Naive thymus-derived CD8-positive, alpha-beta T cell (primary cell): Measurements from ENCODE around the gene ADM. TPM values are rescaled to one million over a fixed set of nuclear protein-coding genes. Genes with fewer than 3 reads are reported as not detected.

Experiments
- ATAC-seq, 2 donors: fragments of 150-1000 bp; cut with Tn5 transposase in 1 of 2; sonication (Bioruptor Pico), chemical (Tn5 transposase) in 1 of 2; 1 replicate in 1 of 2; 2 replicates in 1 of 2; pipeline ENCODE4 v1.10.0; 2021; ENCODE audit warnings: mild to moderate bottlenecking in 2 of 2, moderate library complexity in 2 of 2
- POLR2A ChIA-PET: fragments of 350-600 bp; sonication (Branson Sonifier 250); formaldehyde crosslinking; loops from one replicate; lab custom pipeline; 2021; ENCODE audit warnings: antibody characterized with exemption; lab: Charles Lee
- DNase-seq, 10 donors: peaks; one replicate each; pipeline versions ENCODE4 v3.0.0 to v3.0.0-alpha.2; 2020 to 2022
- H3K27ac Mint-ChIP-seq, 10 donors: one replicate each; pipeline ENCODE4 v1.8.0; 2020 to 2022; ENCODE audit warnings: mild to moderate bottlenecking in 10 of 10, mixed read lengths in 10 of 10, moderate library complexity in 4 of 10, inconsistent platforms in 1 of 10
- H3K27me3 Mint-ChIP-seq, 5 donors: one replicate each; pipeline ENCODE4 v1.8.0; 2021 to 2022; ENCODE audit warnings: mixed read lengths in 5 of 5
- H3K36me3 Mint-ChIP-seq, 3 donors: one replicate each; pipeline ENCODE4 v1.8.0; 2020 to 2022; ENCODE audit warnings: mixed read lengths in 3 of 3, mild to moderate bottlenecking in 2 of 3, inconsistent platforms in 1 of 3
- H3K4me1 Mint-ChIP-seq, 4 donors: one replicate each; pipeline ENCODE4 v1.8.0; 2021 to 2022; ENCODE audit warnings: mixed read lengths in 4 of 4
- H3K4me3 Mint-ChIP-seq, 10 donors: one replicate each; pipeline ENCODE4 v1.8.0; 2020 to 2022; ENCODE audit warnings: mild to moderate bottlenecking in 10 of 10, mixed read lengths in 10 of 10, moderate library complexity in 6 of 10, inconsistent platforms in 1 of 10
- H3K9me3 Mint-ChIP-seq, 9 donors: one replicate each; pipeline ENCODE4 v1.8.0; 2020 to 2022; ENCODE audit warnings: mixed read lengths in 9 of 9, mild to moderate bottlenecking in 3 of 9, inconsistent platforms in 1 of 9, moderate library complexity in 1 of 9
- polyA plus RNA-seq, 3 donors: library from polyadenylated mRNA; unstranded; fragments of 300-500 nt; fragmentation: Illumina TruSeq; gene quantifications; one replicate each; pipeline ENCODE4 v1.2.3, GENCODE V29; 2021
- total RNA-seq, 8 experiments: library from RNA in 2 of 8; stranded (reverse) in 2 of 8; gene quantifications; one replicate each; pipeline ENCODE4 v1.2.3 and lab custom pipeline; 2021 to 2026

Gene ADM
- total and polyA plus RNA-seq, 5 experiments from 2014 or later: 0.15 to 0.91 (median 0.77) TPM; not detected in 2

DNA sequence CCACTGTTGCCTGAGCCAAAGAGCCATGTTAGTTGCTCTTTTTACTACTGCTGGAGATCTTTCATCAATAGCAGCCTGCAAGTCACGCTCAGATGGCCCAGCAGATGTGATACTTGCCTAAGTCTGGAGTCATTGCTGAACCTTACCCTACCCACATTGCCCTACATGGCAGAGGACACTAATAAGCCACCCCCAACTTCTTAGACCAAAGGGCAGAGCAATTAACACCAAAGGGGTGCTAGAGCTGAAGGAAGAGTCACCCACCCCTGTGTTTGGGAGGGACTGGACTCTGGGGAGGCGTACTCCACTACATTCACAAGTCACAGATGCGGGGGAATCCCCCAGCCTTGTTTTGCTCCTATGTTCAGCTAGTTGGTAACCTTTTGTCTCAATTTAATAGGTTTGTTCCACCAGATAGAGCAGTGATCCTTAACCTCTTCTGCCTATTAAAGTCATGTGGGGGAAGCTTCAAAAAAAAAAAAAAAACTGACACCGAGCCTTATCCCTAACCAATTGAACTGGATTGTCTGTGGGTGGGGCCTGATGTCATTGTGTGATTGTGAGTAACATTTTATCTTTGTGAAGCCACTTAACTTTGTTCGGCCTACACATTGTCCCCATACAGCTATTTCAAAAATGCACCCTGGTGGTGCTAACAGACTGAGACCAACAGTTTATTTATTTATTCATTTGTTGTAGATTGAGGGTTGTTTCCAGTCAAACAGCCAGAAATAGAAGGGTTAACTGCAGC, 13.1 kb downstream of the ADM start:
- peaks cover 0 to 23% (median 2%) of the 10 kb centered on the region in 4 donors for H3K4me1 Mint-ChIP-seq
- H3K27ac Mint-ChIP-seq: peak overlapping the region in 1 of 10 donors; percentile 21
- no peaks in the 10 kb centered on the region for H3K36me3 Mint-ChIP-seq
- DNase-seq: no peak
- POLR2A ChIA-PET: interaction anchor here (0.7 to 1.0 kb wide), 2 partner anchors 10 to 590 kb away, joined by 3 to 5 read pairs; no protein-coding TSS in a partner anchor
- H3K4me3 Mint-ChIP-seq: no peak overlapping the region
- peak in 1 of 2 donors; percentile 55 for ATAC-seq
- H3K27me3 Mint-ChIP-seq: peaks cover 1 to 20% (median 8%) of the 10 kb centered on the region in 5 donors
- H3K9me3 Mint-ChIP-seq: no peaks in the 10 kb centered on the region

DNA sequence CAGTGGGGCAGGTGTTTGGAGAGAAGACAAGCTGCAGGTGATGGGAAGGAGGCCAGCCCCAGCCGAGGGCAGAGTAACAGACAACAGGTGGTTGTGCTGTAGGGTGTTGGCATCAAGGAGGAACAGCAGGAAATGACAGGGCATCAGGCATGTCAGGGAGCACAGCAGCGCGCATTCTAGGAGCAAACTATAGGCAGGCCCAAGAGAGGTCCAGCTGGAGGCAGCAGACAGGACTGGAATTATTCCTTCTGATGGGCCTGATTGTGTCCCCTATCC, 13.6 kb downstream of the ADM start:
- POLR2A ChIA-PET: interaction anchor here (1.0 kb wide), 1 partner anchor 11 kb away, joined by 3 read pairs; no protein-coding TSS in a partner anchor
- no peaks in the 10 kb centered on the region for H3K36me3 Mint-ChIP-seq
- H3K27ac Mint-ChIP-seq: no peak overlapping the region
- ATAC-seq (no peak), DNase-seq (no peak)
- H3K9me3 Mint-ChIP-seq: no peaks in the 10 kb centered on the region
- H3K4me1 Mint-ChIP-seq: peaks cover 0 to 24% (median 2%) of the 10 kb centered on the region in 4 donors
- H3K27me3 Mint-ChIP-seq: peaks cover 1 to 25% (median 8%) of the 10 kb centered on the region in 5 donors
- peak overlapping the region in 1 of 10 donors; percentile 32 for H3K4me3 Mint-ChIP-seq

DNA sequence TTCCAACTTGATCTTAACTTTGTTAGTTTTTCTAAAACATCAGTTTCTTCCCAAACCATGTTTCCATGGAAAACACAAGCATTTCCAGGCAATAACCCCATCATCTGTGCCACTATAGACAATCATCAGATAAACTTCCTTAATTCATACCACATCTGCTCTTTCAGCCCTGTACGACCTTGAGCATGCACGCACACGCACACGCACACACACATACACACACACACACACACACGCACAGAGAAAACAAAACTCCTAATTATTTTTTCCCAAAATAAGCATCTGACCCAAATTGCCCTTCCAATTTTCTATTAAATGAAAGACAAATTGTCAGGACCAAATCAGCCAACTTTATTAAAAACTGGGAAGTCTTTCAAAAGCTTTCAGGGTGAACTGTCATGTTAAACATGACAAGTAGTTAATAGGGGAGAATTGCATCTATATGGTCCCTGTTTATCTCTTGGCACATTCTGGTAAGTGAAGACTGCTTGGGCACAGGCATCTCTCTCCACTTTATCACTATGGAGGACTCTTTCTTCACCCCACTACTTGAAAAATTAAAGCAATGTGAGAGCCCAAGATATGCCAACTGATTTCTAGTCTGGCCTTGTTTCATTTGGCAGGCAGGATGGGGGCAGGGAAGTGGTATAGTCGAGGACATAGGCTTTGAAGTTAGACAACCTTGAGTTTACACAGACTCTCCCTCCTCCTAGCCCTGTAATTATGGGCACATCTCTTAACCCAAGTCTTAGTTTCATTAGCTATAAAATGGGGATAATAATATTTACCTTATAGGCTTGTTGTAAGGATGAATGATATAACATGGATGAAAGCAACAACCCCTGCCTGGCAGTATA, 15.1 kb downstream of the ADM start:
- Mint-ChIP-seq H3K27me3 (peaks cover 3 to 33% (median 7%) of the 10 kb centered on the region in 5 donors), H3K4me1 (peaks cover 0 to 20% (median 2%) of the 10 kb centered on the region in 4 donors), H3K4me3 (no peak overlapping the region), H3K36me3 (no peaks in the 10 kb centered on the region), H3K27ac (no peak overlapping the region), H3K9me3 (no peaks in the 10 kb centered on the region)
- no peak for ATAC-seq
- no peak for DNase-seq
- POLR2A ChIA-PET: no interaction called here

DNA sequence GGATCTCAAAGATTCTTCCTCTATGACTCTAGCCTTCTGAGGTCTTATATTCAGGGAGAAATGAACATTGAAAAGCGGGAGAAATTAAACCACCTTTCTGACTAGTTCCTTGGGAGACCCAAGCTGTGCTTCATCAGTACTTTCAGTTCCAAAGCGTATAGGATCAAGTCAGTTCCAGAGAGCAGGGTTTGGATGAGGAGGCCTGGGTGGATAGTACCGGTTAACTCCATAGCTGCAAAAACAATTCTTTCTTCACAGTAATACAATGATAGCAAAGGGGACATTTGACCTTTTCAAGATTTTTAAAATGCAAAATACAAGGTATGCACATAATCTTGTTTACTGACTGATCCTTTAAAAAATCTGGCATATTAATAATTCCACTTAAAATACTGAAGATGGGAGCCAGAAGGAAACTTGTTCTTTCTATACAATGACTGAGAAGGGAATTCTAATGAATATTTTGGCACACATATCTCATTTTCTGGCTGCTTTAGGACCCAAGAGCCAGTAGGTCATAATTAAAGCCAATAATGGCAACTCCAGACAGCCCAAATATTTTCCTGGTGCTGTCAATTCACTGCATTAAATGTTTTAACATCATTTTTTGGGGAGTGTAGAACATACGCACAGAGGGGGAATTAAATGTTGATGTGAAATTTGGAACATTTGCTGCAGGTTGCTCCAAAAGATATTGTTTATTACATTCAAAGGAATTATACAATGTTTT, 16.0 kb downstream of the ADM start:
- ATAC-seq (no peak), DNase-seq (no peak)
- Mint-ChIP-seq H3K36me3 (no peaks in the 10 kb centered on the region), H3K4me3 (no peak overlapping the region), H3K27me3 (peaks cover 3 to 33% (median 5%) of the 10 kb centered on the region in 5 donors), H3K4me1 (peaks cover 0 to 20% (median 2%) of the 10 kb centered on the region in 4 donors), H3K27ac (no peak overlapping the region), H3K9me3 (no peaks in the 10 kb centered on the region)
- POLR2A ChIA-PET: interaction anchor here (0.7 kb wide), 1 partner anchor 108 kb away, joined by 3 read pairs; no protein-coding TSS in a partner anchor

DNA sequence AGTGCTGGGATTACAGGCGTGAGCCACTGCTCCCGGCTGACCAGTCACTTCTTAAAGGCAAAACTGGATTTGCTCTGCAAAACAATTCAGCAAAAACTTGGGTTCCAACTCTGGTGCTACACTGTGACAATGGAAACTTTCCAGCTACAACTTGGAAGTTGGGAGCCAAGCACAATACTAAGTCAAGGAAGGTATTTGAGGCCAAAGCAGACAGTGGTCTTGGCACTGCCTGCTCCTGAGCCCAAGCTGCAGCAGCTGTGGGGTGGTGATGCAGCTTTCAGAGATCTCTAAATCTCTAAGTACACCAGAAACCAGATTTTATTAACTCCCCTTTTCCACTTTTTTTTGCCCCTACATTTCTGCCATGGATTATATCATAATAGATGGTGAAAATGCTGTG, 17.5 kb downstream of the ADM start:
- no peaks in the 10 kb centered on the region for H3K9me3 Mint-ChIP-seq
- POLR2A ChIA-PET: no interaction called here
- DNase-seq (no peak), ATAC-seq (no peak)
- H3K27me3 Mint-ChIP-seq: peaks cover 3 to 19% (median 5%) of the 10 kb centered on the region in 5 donors
- peak overlapping the region in 3 of 10 donors; percentile 43 to 68 (median 67) for H3K27ac Mint-ChIP-seq
- H3K4me1 Mint-ChIP-seq: peaks cover 0 to 19% (median 2%) of the 10 kb centered on the region in 4 donors
- H3K4me3 Mint-ChIP-seq: no peak overlapping the region
- H3K36me3 Mint-ChIP-seq: no peaks in the 10 kb centered on the region

DNA sequence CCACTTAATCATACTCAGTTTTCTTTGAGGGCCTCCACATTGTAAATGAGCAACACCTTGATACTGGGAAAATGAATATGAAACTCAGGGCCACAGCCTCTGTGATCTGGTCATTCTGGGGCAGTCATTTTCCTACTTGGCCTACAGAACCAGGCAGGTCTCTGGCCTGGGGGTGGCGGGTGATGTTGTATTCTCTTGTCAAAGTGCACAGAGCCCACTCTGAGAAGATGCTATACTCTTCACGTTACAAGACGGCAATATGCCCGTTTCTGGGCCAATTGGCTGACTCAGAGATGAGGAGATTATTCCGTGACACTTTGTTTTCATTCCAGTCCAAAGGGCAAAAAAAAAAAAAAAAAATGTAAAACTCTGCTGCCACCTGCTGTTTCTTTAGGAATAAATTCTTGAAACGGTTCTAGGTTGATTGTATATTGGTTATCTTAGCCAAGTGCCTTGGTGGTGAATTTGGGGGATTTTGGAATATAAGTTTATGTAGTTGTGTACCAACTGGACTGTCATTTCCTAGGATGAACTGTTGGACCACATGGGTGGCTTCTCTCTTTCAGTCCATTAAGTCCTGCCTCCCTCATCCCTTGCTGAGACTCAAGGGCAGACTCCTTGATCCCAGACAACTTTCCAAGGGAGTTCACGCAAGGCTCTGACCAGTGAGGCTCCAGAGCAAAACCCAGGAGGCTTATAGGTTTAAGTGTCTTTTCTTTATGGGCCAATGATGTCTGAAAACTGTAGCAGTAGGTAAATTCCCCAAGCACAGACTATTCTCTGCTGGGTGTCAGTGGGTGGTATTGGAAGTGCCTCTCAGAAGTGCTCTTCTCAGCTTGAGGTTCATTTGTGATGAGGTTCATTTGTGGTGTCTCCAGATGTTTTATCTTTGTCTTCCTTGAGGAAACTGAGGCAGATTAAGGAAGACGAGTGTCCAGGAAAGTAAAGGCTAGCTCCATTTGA, 18.2 kb downstream of the ADM start:
- peak in 7 of 10 donors; percentile 3 to 66 (median 44) for DNase-seq
- peaks cover 0 to 12% (median 2%) of the 10 kb centered on the region in 4 donors for H3K4me1 Mint-ChIP-seq
- H3K27me3 Mint-ChIP-seq: peaks cover 3 to 16% (median 5%) of the 10 kb centered on the region in 5 donors
- ATAC-seq: peak; percentile 57 to 76
- H3K27ac Mint-ChIP-seq: peak overlapping the region in 4 of 10 donors; percentile 16 to 68 (median 55)
- no peak overlapping the region for H3K4me3 Mint-ChIP-seq
- no peaks in the 10 kb centered on the region for H3K9me3 Mint-ChIP-seq
- H3K36me3 Mint-ChIP-seq: no peaks in the 10 kb centered on the region
- POLR2A ChIA-PET: no interaction called here

DNA sequence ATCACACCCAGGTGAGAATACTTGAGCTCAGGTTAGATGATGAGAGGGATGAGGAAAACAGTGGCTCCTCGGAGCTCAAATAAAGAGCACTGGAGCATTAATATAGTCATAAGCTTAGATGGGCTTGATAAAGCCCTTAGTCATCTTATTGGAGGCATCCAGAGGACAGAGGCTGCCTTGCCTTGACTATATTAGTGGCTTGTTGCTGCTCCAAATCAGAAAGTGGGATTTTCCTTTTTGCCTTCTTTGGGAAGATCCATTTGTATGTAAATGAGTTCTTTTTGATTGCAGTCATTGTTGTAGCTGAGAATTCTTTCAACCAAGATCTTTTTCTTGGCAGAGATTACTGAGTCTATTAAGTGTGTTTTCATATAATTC, 18.9 kb downstream of the ADM start:
- no peaks in the 10 kb centered on the region for H3K36me3 Mint-ChIP-seq
- DNase-seq (no peak), ATAC-seq (no peak)
- peaks cover 3 to 16% (median 5%) of the 10 kb centered on the region in 5 donors for H3K27me3 Mint-ChIP-seq
- POLR2A ChIA-PET: no interaction called here
- H3K9me3 Mint-ChIP-seq: no peaks in the 10 kb centered on the region
- H3K4me1 Mint-ChIP-seq: peaks cover 0 to 6% (median 1%) of the 10 kb centered on the region in 4 donors
- H3K27ac Mint-ChIP-seq: no peak overlapping the region
- H3K4me3 Mint-ChIP-seq: no peak overlapping the region

DNA sequence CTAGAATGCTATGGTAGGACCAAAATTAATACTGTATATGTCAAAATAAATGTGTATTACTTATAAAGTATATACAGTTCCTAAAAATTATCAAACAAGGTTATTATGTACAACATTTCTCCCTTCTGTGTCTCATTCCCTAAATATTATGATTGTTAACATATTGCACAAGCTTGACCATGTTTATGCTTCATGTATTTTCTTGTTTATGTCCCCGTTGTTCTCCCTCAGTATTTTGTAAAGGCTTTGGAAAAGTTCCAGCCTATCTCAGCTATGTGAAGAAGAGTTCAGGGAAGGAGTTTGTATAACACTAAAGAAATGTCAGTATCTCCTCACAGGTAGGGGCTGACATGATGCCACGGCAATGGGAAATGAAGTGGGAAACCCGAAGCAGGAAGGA, 19.6 kb downstream of the ADM start:
- ATAC-seq (no peak), DNase-seq (no peak)
- Mint-ChIP-seq H3K9me3 (no peaks in the 10 kb centered on the region), H3K4me1 (peaks cover 0 to 6% (median 1%) of the 10 kb centered on the region in 4 donors), H3K27ac (no peak overlapping the region), H3K27me3 (peaks cover 3 to 16% (median 5%) of the 10 kb centered on the region in 5 donors), H3K4me3 (no peak overlapping the region), H3K36me3 (no peaks in the 10 kb centered on the region)
- POLR2A ChIA-PET: no interaction called here

DNA sequence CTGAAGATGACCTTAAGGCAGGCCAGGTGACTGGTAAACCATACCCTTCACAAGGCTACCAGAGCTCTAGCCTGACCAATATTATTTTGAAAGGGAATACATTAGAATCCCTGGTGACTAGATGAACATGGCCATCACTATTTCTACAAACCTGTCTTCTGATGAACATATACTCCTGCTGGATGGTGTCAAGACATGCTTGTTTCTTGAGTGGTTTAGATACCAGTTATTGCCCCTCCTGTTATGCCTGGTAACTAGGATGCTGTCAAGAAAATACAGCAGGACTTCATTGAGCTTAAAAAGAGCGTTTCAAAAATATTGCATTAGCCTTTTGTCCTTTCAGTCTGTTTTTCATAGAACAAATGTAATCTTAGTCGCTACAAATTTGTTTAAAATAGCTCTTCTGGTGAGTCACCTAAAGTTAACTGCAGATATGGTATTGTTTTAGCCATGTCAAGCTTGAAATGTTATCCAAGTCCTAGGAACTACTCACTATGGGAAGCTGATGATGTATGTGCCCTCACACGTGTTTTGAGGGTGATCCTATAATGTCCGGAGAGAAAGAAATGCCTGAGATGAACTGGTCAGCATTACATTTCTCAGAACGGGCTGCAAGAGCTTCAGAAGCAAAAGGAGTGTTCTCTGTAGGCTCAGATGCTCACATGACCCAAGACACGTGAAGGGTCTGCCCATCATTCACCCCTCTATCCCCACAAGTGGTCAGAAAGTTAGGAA, 20.6 kb downstream of the ADM start:
- DNase-seq (no peak), ATAC-seq (no peak)
- no peaks in the 10 kb centered on the region for H3K9me3 Mint-ChIP-seq
- POLR2A ChIA-PET: no interaction called here
- H3K27me3 Mint-ChIP-seq: peaks cover 3 to 16% (median 5%) of the 10 kb centered on the region in 5 donors
- H3K27ac Mint-ChIP-seq: peak overlapping the region in 1 of 10 donors; percentile 35
- no peak overlapping the region for H3K4me3 Mint-ChIP-seq
- no peaks in the 10 kb centered on the region for H3K36me3 Mint-ChIP-seq
- H3K4me1 Mint-ChIP-seq: peaks cover 0 to 6% (median 1%) of the 10 kb centered on the region in 4 donors

DNA sequence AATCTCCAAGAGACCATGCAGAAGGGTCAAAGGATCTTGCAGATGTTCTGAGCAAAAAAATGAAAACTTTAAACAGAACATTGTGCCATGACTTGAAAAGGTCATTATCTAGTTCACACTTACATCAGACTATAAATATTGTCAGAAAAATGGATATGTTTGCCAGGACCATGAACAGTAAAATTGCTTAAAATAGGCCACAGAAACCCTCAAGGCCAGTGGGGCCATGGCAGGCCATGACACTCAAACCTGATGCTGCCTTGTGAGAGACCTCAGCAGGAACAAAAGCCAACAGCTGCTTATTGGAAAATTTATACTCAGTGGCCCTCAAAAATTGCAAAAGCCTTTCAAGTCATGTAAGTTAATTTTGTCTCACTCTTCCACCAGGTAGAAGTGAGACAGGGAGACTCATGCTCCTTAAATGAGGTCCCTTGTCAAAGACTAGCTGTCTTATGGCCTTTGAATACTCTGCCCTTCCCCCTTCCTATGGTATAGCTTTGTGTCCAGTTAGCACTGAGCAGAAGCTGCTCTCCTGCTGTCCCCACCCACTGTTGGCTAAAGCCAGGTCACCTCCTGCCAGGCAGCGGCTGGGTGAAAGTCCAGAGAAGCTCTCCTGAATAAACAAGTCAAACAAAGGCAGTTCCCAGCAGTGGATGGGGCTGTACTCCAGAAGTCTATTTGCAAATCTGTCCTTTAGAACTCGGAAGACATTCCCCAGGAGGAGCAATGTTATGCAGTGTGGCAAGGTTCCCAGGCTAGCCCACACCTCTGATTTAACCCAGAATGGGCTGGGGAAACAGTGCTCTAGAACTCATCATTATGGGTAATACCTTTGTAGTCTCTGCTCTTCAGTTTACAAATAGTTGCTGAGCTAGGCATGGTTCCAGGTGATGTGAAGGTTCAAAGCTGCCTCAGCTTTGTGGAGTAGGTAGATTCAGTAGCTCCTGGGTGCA, 21.4 kb downstream of the ADM start:
- peaks cover 3 to 16% (median 5%) of the 10 kb centered on the region in 5 donors for H3K27me3 Mint-ChIP-seq
- H3K27ac Mint-ChIP-seq: no peak overlapping the region
- H3K4me1 Mint-ChIP-seq: peaks cover 0 to 6% (median 1%) of the 10 kb centered on the region in 4 donors
- no peak overlapping the region for H3K4me3 Mint-ChIP-seq
- H3K36me3 Mint-ChIP-seq: no peaks in the 10 kb centered on the region
- ATAC-seq (no peak), DNase-seq (no peak)
- POLR2A ChIA-PET: no interaction called here
- H3K9me3 Mint-ChIP-seq: no peaks in the 10 kb centered on the region
